Germinal center (tissue), 1 donor: Measurements from ENCODE around the gene GRK3.

ENCODE experiments used
- DNase-seq: peaks from one replicate; pipeline ENCODE4 v3.0.0; 2012; ENCODE audit warnings: mixed read lengths, low spot score

GRK3 gene

GRCh38 chr22:25663654-25664053, 99.2 kb downstream of the GRK3 start:
- DNase-seq, result no peak

- DNase-seq, result no peak
These were observed 101.8 kb downstream of the GRK3 start for GRCh38 chr22:25666308-25666707.

GRCh38 chr22:25668437-25668836, 104.0 kb downstream of the GRK3 start:
- no peak for DNase-seq

- DNase-seq, result no peak
These were observed 105.0 kb downstream of the GRK3 start for GRCh38 chr22:25669253-25670069.

GRCh38 chr22:25670070-25670461, 105.6 kb downstream of the GRK3 start:
- no peak for DNase-seq

- no peak for DNase-seq
These were observed 108.0 kb downstream of the GRK3 start for GRCh38 chr22:25672289-25673084.

GRCh38 chr22:25673713-25674112, 109.2 kb downstream of the GRK3 start:
- no peak for DNase-seq

- no peak for DNase-seq
These were observed 113.2 kb downstream of the GRK3 start for GRCh38 chr22:25677631-25678030.

GRCh38 chr22:25680051-25680450, 115.6 kb downstream of the GRK3 start:
- DNase-seq, result no peak

- DNase-seq, result no peak
These were observed 116.5 kb downstream of the GRK3 start for GRCh38 chr22:25680956-25681355.

GRCh38 chr22:25682109-25682508, 117.6 kb downstream of the GRK3 start:
- DNase-seq, result no peak

- DNase-seq, result no peak
These were observed 124.2 kb downstream of the GRK3 start for GRCh38 chr22:25688627-25689026.

GRCh38 chr22:25689631-25690030, 125.2 kb downstream of the GRK3 start:
- DNase-seq, result no peak

- DNase-seq, result no peak
These were observed 126.3 kb downstream of the GRK3 start for GRCh38 chr22:25690798-25691197.

- no peak for DNase-seq
These were observed 128.2 kb downstream of the GRK3 start for GRCh38 chr22:25692397-25693267.

GRCh38 chr22:25693268-25693565, 128.7 kb downstream of the GRK3 start:
- no peak for DNase-seq

- DNase-seq, result no peak
These were observed 129.9 kb downstream of the GRK3 start for GRCh38 chr22:25694196-25694907.

GRCh38 chr22:25695146-25695545, 130.7 kb downstream of the GRK3 start:
- DNase-seq, result no peak

- DNase-seq, result no peak
These were observed 132.3 kb downstream of the GRK3 start for GRCh38 chr22:25696763-25697162.

GRCh38 chr22:25697181-25697664, 132.7 kb downstream of the GRK3 start:
- no peak for DNase-seq

GRCh38 chr22:25697978-25698377, 133.5 kb downstream of the GRK3 start:
- no peak for DNase-seq

- DNase-seq, result no peak
These were observed 134.0 kb downstream of the GRK3 start for GRCh38 chr22:25698461-25698860.
